Inflammatory macrophage treated with lipopolysaccharide for 1 hour (primary cell): ENCODE measurements around the gene PRKAG2.
A peak's percentile ranks its signal among the peaks of the same experiment; 100 is the strongest.

ENCODE experiments used
- DNase-seq, 2 donors: peaks; one replicate each; pipeline ENCODE4 v3.0.0-alpha.2; 2020 to 2022

PRKAG2 gene

GRCh38 chr7:151900591-151900985 lies 23.7 kb upstream of the PRKAG2 start:
- no peak for DNase-seq

- DNase-seq: no peak
These were observed 22.8 kb upstream of the PRKAG2 start for GRCh38 chr7:151899513-151900360.

GRCh38 chr7:151897951-151898686 lies 21.2 kb upstream of the PRKAG2 start:
- DNase-seq: no peak

GRCh38 chr7:151897161-151897731 lies 20.3 kb upstream of the PRKAG2 start:
- no peak for DNase-seq

- no peak for DNase-seq
These were observed 19.6 kb upstream of the PRKAG2 start for GRCh38 chr7:151896486-151896885.

- no peak for DNase-seq
These were observed 19.2 kb upstream of the PRKAG2 start for GRCh38 chr7:151896086-151896485.

GRCh38 chr7:151895631-151896031 lies 18.7 kb upstream of the PRKAG2 start:
- no peak for DNase-seq

GRCh38 chr7:151895008-151895630 lies 18.2 kb upstream of the PRKAG2 start:
- no peak for DNase-seq

- DNase-seq: no peak
These were observed 17.4 kb upstream of the PRKAG2 start for GRCh38 chr7:151894111-151895007.

GRCh38 chr7:151893405-151893923 lies 16.5 kb upstream of the PRKAG2 start:
- no peak for DNase-seq

- DNase-seq: no peak
These were observed 14.8 kb upstream of the PRKAG2 start for GRCh38 chr7:151891753-151892152.

GRCh38 chr7:151891182-151891581 lies 14.3 kb upstream of the PRKAG2 start:
- no peak for DNase-seq

- DNase-seq: peak; percentile 54
These were observed 13.6 kb upstream of the PRKAG2 start for GRCh38 chr7:151890355-151891004.

GRCh38 chr7:151889406-151890354 lies 12.8 kb upstream of the PRKAG2 start:
- DNase-seq: no peak

GRCh38 chr7:151888079-151889067 lies 11.5 kb upstream of the PRKAG2 start:
- no peak for DNase-seq

GRCh38 chr7:151886783-151887182 lies 9.9 kb upstream of the PRKAG2 start:
- DNase-seq: no peak

GRCh38 chr7:151885202-151885580 lies 8.3 kb upstream of the PRKAG2 start:
- DNase-seq: no peak

- no peak for DNase-seq
These were observed 7.6 kb upstream of the PRKAG2 start for GRCh38 chr7:151884312-151885201.
